ENCODE results near the gene TAS1R1.
A peak's percentile ranks its signal among the peaks of the same experiment; 100 is the strongest.

The TAS1R1 gene

DNA sequence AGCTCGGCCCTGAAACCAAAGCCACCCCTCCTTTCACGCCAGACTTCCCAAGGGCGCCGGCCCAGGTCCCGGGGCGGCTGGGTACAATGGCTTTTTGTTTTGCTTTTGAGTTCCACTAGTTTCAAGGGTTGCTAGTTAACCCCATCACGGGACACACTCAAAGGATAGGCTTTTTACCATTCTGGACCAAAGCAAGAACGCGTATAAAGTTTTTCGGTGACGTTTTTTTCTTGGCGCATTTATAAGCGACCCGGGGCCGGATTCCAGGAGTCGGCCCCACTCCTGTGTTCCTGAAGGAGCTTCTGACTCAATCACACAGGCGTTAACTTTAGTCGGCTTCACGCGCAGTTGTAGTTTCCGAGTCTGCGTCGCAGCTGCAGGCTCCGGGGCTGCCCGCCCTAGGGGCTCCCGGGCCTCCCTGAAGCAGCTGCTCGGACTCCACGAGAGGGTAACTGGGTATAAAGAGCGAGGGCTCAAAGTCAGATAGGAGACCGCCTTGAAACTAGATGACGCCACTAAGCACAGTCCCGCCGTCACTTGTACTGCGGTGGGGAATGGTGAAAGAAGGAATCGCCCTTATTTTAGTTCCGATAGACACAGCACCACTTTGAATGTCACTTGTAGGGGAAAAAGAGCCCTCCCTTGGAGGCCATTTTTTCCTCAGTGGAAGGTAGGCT is 48.3 kb downstream of the TAS1R1 start:
- Histone ChIP-seq H3K27me3 (ENCODE audit: low read depth) (no peaks in the 10 kb centered on the region), H3K36me3 (replicated peaks) (peaks cover 10% of the 10 kb centered on the region), H3K9me3 (no peaks in the 10 kb centered on the region), H3K4me3 (peak overlapping the region; percentile 71), H3K4me1 (peaks cover 9% of the 10 kb centered on the region)
- no peak for DNase-seq (ENCODE audit: low spot score in 2 of 2)
- in situ Hi-C loops (cut with MboI; ENCODE audit: low sequenced_read_pairs): no loop called here

DNA sequence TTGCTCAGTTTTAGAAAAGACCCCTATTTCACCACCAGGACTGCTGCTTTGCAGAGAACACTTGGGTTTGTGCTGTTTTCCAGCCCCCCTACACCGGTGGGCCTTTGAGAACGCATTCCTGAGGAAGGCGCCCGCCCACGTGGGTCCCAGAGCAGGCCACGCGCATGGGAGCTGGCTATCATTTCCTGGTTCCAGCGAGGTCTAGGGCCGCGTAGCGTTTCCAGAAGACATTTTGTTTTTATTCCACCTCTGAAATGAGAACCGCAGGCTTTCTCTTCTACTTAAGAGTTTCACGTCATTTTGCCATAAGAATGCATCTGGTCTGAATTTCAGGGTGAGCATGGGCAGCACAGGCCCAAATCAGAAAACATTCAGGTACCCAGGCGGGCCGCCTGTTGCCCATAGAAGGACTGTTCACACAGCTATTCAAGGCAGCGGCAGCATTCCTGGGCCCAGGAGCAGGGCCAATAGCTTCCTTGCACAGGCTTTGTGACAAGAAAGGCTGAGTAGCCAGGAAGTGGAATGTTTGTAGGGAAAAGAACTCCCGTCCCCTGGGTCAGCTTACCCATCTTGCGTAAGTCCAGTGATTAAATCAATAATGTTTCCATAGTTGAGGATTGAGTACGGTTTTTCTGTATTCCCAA is 48.9 kb downstream of the TAS1R1 start:
- DNase-seq (ENCODE audit: low spot score in 2 of 2): no peak

DNA sequence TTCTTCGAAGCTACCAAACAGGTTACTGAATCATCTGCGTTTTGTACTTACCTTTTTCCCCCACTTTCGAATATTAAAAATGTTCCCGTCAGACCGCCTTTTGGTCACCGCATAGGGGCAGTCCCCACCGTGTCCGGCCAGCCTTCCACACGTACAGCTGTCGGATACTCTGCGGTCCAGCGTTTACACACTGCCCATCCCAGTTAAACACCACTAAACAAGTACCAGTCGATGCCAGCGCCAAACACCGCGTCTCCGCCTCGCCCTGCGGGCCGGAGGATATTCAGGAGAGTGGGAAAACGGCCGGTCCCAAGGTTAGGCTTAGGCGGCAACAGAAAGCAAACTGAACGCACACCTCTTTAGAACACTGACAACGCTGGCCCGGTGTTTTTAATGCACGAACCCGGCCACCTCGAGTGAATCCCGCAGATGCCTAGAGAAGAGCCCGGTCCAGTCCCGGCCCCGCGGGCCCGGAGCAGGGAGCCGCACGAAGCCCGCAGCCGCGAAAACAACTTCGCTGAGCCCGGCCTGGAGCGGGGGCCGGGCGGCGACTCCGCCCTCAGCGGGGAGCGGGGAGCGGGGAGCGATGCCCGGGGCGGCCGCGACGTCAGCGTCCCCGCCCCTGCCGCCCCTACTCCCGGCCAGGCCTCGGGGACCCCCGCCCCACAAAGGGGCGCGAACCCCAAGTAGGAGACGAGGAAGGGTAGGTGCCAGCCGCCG is 57.7 kb downstream of the TAS1R1 start:
- peaks cover 7% of the 10 kb centered on the region for H3K36me3 ChIP-seq (replicated peaks)
- H3K27me3 ChIP-seq (ENCODE audit: low read depth): no peaks in the 10 kb centered on the region
- peak in 1 of 2 experiments; percentile 60 for DNase-seq (ENCODE audit: low spot score in 2 of 2)
- H3K9me3 ChIP-seq: no peaks in the 10 kb centered on the region
- peaks cover 16% of the 10 kb centered on the region for H3K4me1 ChIP-seq
- in situ Hi-C loops (cut with MboI; ENCODE audit: low sequenced_read_pairs): no loop called here
- H3K4me3 ChIP-seq: peak overlapping the region; percentile 52

More for the DNA sequence above, 48.9 kb downstream of the TAS1R1 start:
- Histone ChIP-seq H3K4me1 (peaks cover 9% of the 10 kb centered on the region), H3K9me3 (no peaks in the 10 kb centered on the region), H3K36me3 (replicated peaks) (peaks cover 6% of the 10 kb centered on the region), H3K4me3 (no peak overlapping the region), H3K27me3 (ENCODE audit: low read depth) (no peaks in the 10 kb centered on the region)
- in situ Hi-C loops (cut with MboI; ENCODE audit: low sequenced_read_pairs): no loop called here

DNA sequence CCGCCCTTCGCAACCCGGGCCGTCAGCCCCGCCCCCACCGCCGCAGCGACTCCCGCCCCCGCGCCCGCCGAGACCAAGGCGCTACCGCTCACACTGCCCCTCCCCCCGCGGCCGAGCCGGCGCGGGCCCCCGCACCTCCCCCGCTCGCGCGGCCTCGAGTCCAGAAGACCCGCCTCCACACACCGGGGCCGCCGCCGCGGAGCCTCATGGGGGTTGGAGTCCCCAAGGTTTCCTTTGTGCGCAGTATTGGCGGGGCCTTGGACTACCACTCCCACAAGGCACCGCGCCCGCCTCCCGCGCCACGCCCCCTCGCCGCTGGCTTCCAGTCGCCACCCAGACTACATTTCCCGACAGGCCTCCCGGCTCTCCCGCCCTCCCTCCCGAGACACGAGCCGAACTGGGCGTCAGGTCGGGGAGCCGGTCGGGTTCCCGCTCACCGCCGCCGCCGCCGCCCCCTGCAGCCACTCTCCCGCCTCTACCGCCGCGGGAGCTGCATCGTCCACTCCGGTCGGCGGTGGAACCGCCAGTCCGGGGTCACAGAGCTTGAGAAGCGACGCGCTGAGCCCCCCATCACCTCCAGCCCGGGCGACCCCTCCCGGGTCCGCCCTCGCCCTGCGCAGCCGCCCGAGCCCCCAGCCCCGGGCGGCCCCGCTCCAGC is 58.4 kb downstream of the TAS1R1 start, which contains the start of gene PHF13:
Gene PHF13, plus strand, starts transcription at position 371 of the 658 bp plus-strand sequence. CDS start 336 bp downstream, outside the sequence.
- H3K9me3 ChIP-seq: no peaks in the 10 kb centered on the region
- H3K36me3 ChIP-seq (replicated peaks): peaks cover 13% of the 10 kb centered on the region
- H3K4me3 ChIP-seq: peak within 1 kb of the TSS; percentile 74
- peaks cover 16% of the 10 kb centered on the region for H3K4me1 ChIP-seq
- in situ Hi-C loops (cut with MboI; ENCODE audit: low sequenced_read_pairs): no loop called here
- DNase-seq (ENCODE audit: low spot score in 2 of 2): peak; percentile 99 to 100
- no peaks in the 10 kb centered on the region for H3K27me3 ChIP-seq (ENCODE audit: low read depth)

DNA sequence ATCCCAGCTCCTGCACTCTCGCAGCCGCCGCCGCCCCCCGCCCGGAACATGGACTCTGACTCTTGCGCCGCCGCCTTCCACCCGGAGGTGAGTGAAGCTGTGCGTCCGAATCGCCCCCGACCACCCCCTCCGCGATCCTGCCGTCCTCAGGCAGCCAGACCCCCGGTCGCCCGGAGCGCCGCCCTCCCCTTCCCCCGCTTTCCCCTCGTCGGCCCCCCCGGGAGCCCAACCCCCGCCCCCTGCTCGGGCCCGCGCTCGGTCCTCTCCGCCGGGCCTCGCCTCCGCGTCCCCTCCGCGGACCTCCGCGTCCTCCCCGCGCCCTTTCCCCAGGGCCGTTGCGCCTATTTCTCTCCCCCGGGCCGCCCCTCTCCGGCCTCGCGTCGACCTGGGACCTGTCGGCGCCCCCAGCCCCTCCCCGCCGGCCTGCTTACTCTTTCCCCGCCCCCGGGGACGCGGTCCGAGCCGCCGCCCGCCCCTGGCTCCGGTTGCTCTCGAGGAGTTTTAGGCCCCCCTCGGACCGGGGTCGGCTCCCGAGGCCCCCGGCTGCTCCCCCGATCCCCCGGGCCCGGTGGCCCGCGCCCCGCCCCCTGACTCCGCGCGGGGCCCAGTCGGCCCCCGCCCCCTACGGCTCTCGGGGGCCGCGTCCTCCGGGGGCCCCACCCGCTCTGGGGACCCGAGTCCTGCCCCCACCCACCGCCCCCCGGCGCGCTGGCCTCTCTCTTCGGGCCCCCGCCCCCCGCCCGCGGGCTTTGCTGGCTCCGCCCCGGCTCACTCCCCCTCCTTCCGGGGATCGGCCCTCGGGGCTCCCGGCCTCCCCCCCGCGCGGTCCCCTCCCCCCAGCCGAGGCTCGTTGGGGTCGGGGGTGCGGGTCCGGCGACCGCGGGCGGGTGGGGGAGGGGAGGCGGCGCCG is 59.2 kb downstream of the TAS1R1 start:
- DNase-seq (ENCODE audit: low spot score in 2 of 2): peak in 1 of 2 experiments; percentile 79
- peaks cover 15% of the 10 kb centered on the region for H3K4me1 ChIP-seq
- no peaks in the 10 kb centered on the region for H3K27me3 ChIP-seq (ENCODE audit: low read depth)
- no peaks in the 10 kb centered on the region for H3K9me3 ChIP-seq
- in situ Hi-C loops (cut with MboI; ENCODE audit: low sequenced_read_pairs): no loop called here
- peak overlapping the region; percentile 74 for H3K4me3 ChIP-seq
- peaks cover 21% of the 10 kb centered on the region for H3K36me3 ChIP-seq (replicated peaks)

DNA sequence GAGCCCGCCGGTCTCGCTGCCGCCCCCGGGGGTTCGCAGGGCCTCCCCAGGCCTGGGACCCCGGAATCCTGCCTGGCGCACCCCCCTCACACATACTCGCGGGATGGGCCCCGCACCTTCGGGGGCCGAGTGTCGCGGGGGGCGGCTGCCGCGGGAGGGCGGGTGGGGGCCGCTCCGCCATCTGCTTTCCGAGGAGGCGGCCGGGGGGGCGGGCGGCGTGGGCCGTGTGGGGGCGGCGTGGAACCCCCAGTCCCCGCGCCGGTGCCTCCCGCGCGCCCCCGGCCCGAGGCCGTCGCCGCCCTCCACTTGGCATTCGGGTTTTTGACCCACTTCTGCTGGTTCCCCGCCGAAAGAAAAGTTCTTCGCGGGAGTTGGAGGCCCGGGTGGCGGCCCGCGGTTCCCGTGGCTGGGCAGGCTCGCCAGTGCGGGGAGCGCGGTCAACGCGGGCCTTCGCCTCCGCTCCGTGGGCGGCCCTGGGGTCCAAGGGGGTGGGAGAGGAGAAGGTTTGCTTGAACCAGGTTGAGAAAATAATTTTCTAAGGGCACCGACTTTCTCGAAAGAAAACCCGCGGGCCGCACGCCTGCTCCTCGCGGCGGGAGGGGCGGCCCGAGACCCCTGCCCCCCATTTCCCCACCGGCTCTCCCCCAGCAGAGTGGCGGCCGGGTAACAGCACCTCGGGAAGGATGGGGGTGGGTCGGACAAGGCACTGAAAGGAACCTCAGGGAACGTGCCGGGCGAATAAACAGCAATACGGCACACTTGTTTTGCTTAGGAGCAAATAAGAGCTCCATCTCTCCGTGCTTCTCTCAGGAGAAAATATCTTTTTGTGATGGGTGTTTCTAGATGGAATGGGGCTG is 60.0 kb downstream of the TAS1R1 start:
- in situ Hi-C loops (cut with MboI; ENCODE audit: low sequenced_read_pairs): no loop called here
- H3K36me3 ChIP-seq (replicated peaks): peaks cover 29% of the 10 kb centered on the region
- peak overlapping the region; percentile 74 for H3K4me3 ChIP-seq
- no peak for DNase-seq (ENCODE audit: low spot score in 2 of 2)
- no peaks in the 10 kb centered on the region for H3K9me3 ChIP-seq
- H3K4me1 ChIP-seq: peaks cover 9% of the 10 kb centered on the region
- H3K27me3 ChIP-seq (ENCODE audit: low read depth): no peaks in the 10 kb centered on the region

DNA sequence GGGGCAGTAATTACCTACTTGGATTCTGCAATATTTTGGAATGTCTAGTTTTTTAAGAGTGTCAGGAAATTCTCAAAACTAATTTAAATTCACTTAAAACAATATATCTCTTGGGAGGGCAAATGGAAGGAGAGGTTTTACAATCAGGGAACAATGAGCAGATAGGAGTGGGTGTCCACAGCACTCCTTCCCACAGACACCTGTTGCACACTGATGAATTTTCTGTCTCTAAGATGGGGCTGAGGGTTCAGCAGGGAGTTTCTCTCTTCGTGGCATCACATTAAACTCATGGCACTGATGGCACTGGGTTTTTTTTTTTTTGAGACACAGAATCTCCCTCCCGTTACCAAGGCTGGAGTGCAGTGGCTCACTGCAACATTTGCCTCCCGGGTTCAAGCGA is 63.9 kb downstream of the TAS1R1 start:
- peaks cover 62% of the 10 kb centered on the region for H3K36me3 ChIP-seq (replicated peaks)
- H3K9me3 ChIP-seq: no peaks in the 10 kb centered on the region
- in situ Hi-C loops (cut with MboI; ENCODE audit: low sequenced_read_pairs): no loop called here

DNA sequence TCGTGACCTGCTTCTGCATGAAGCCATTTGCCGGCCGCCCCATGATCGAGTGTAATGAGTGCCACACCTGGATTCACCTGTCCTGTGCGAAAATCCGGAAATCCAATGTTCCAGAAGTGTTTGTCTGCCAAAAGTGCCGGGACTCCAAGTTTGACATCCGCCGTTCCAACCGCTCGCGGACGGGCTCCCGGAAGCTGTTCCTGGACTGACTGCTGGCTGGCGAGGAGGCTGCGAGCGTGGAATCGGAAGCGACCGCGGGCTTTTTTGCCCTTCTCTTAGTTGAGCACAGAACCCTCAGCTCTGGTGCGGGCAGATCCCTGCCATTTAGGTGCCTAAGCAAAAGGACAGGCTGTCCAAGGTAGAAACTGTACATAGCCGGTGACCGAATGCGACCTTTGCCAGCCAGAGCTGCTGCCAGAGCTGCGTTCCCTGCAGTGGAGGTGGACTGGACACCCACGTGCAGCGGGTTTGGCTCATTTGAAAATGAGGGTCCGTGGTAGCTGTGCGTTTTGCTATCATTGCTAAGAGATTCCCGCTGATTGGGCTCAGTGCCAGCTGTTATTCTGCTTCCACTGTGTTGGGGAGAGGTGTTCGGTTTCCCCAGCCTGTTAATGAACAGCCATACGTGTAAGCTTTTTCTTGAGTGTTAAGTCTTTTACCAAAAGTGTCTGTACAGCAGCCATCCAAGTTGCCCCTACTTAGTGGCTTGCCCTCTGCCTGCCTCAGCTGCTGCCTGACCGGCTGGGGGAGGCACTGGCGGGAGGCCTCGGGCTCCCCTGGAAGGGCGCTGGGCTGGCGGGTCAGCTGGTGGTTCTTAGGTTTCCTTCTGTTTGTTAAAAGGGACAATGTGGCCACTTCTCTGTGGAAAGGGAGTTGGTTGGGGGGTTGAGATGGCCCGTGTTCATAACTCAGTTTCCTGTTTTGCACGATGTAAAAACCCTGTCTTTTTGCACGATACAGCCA is 66.6 kb downstream of the TAS1R1 start:
- peaks cover 9% of the 10 kb centered on the region for H3K4me1 ChIP-seq
- H3K9me3 ChIP-seq: no peaks in the 10 kb centered on the region
- DNase-seq (ENCODE audit: low spot score in 2 of 2): no peak
- H3K4me3 ChIP-seq: no peak overlapping the region
- H3K36me3 ChIP-seq (replicated peaks): peaks cover 65% of the 10 kb centered on the region
- H3K27me3 ChIP-seq (ENCODE audit: low read depth): no peaks in the 10 kb centered on the region
- in situ Hi-C loops (cut with MboI; ENCODE audit: low sequenced_read_pairs): no loop called here

More for the DNA sequence above, 63.9 kb downstream of the TAS1R1 start:
- peaks cover 4% of the 10 kb centered on the region; the same call in 1 of the 2 replicates for H3K4me1 ChIP-seq
- H3K27me3 ChIP-seq (ENCODE audit: low read depth): no peaks in the 10 kb centered on the region
- DNase-seq (ENCODE audit: low spot score in 2 of 2): no peak
- no peak overlapping the region for H3K4me3 ChIP-seq

DNA sequence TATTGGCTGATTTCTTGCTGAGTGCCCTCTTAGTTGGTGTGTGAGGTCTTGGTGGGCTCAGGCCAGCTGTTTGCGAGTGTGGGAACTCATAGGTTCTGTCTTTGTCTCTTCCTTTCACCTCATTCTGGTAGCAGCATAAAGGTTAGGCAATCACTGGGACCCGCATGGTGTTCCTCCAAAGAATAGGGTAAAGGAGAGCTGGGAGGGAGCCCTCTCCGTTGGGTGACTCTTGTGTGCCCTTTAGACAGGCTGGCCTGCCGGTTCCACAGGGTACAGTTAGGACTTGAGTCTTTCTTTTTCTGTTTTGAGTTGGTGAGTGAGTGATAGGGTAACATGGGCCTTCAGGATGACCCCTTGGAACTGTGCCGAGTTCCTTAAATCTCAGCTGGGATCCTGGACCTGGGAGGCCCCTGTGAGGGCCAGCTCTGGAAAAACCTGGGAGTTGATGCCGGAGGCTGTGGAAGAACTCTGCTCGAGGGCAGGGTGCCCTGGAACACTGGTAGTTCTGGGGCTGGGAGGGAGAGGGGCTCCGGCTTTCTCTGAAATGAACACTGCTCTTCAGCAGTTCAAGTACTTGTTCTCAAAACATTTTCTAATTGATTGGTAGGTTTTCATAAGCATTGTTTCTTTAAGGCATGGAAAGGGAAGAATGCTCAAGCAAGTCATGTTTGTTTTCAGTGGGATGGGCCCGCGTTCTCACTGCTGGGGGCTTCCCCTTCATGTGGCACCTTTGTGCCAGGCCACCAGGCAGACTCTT is 67.5 kb downstream of the TAS1R1 start:
- Histone ChIP-seq H3K4me1 (peaks cover 9% of the 10 kb centered on the region), H3K9me3 (no peaks in the 10 kb centered on the region), H3K4me3 (no peak overlapping the region), H3K27me3 (ENCODE audit: low read depth) (no peaks in the 10 kb centered on the region), H3K36me3 (replicated peaks) (peaks cover 63% of the 10 kb centered on the region)
- DNase-seq (ENCODE audit: low spot score in 2 of 2): no peak
- in situ Hi-C loops (cut with MboI; ENCODE audit: low sequenced_read_pairs): no loop called here

DNA sequence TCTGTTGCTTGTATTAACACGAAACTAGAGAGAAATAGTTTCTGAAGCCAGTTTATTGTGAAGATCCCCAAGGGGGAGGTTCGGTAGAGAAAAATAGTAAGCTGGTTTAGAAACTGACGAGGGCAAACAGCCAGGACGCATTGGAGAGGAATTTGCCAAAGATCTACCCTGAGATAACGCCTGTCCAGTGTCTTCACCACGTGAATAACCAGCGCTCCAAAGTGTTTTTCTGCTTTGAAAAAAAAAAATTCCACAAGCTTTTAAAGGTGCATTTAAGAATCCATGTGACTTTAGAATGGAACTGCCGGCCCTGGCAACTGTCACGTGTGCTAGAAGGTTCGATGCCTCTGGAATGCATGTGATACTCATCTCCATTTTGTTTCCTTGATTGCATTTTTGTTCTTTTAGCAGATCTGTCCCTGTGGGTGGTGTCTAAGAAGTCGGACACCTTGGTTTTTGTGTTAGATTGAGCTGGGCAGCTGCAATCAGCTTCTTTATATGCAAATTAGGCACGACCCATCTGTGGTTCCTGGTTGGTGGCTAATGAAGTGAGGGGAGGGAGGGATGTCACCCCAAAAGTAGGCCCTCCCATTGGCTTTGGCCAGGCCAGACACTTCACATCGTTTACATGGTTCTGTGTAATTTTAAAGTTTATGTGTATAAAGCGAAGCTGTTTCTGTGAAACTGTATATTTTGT is 68.3 kb downstream of the TAS1R1 start:
- H3K36me3 ChIP-seq (replicated peaks): peaks cover 64% of the 10 kb centered on the region

More for the DNA sequence above, 68.3 kb downstream of the TAS1R1 start:
- no peaks in the 10 kb centered on the region for H3K27me3 ChIP-seq (ENCODE audit: low read depth)
- no peak overlapping the region for H3K4me3 ChIP-seq
- no peaks in the 10 kb centered on the region for H3K9me3 ChIP-seq
- H3K4me1 ChIP-seq: peaks cover 9% of the 10 kb centered on the region
- DNase-seq (ENCODE audit: low spot score in 2 of 2): no peak
- in situ Hi-C loops (cut with MboI; ENCODE audit: low sequenced_read_pairs): no loop called here
